K562 (cell line): ENCODE data around the gene STAT6. TPM values are rescaled to one million over a fixed set of nuclear protein-coding genes. Genes with fewer than 3 reads are reported as not detected.

ENCODE experiments used
- BCLAF1 ChIP-seq, 2 experiments: fragments of 450-650 bp in 1 of 2; IDR thresholded peaks; 2 replicates each; pipeline ENCODE4 v1.6.1; 2011 to 2017; ENCODE audit warnings: low read depth in 2 of 2, antibody characterized with exemption in 1 of 2, borderline replicate concordance in 1 of 2, low read length in 1 of 2, mild to moderate bottlenecking in 1 of 2, mixed read lengths in 1 of 2; ENCODE audit not compliant: control insufficient read depth in 1 of 2
- GATAD2B ChIP-seq: fragments of 450-650 bp; IDR thresholded peaks from 2 replicates; pipeline ENCODE4 v1.6.1; 2017; ENCODE audit warnings: mild to moderate bottlenecking, borderline replicate concordance
- HDAC3 ChIP-seq: fragments of 450-650 bp; IDR thresholded peaks from 2 replicates; pipeline ENCODE4 v1.6.1; 2018; ENCODE audit warnings: borderline replicate concordance, mild to moderate bottlenecking, moderate library complexity; ENCODE audit not compliant: partially characterized antibody
- LARP7 ChIP-seq: fragments of 450-650 bp; IDR thresholded peaks from 2 replicates; pipeline ENCODE4 v1.6.1; 2016
- THRAP3 ChIP-seq: fragments of 450-650 bp; IDR thresholded peaks from 2 replicates; pipeline ENCODE4 v1.6.1; 2016; ENCODE audit warnings: mild to moderate bottlenecking, inconsistent platforms, borderline replicate concordance
- ZNF280B ChIP-seq: fragments of 250-450 bp; sonication (Bioruptor Pico); IDR thresholded peaks from 2 replicates; pipeline ENCODE4 v1.5.1; 2021; ENCODE audit warnings: mild to moderate bottlenecking
- ZNF311 ChIP-seq: fragments of 250-450 bp; sonication (Bioruptor Pico); IDR thresholded peaks from 2 replicates; pipeline ENCODE4 v1.4.0; 2020; ENCODE audit warnings: mild to moderate bottlenecking, moderate library complexity
- ZNF583 ChIP-seq: fragments of 250-450 bp; sonication (Bioruptor Pico); IDR thresholded peaks from 2 replicates; pipeline ENCODE4 v1.4.0; 2020
- ZNF717 ChIP-seq: fragments of 250-450 bp; sonication (Bioruptor Pico); IDR thresholded peaks from 2 replicates; pipeline ENCODE4 v1.5.0; 2021
- ZNF79 ChIP-seq: fragments of 250-450 bp; sonication (Bioruptor Pico); IDR thresholded peaks from 2 replicates; pipeline ENCODE4 v1.4.0; 2020; ENCODE audit warnings: low read depth, mild to moderate bottlenecking, moderate library complexity
- polyA plus RNA-seq, 8 experiments: library from polyadenylated mRNA; depleted of rRNA in 4 of 8; stranded (reverse) in 5 of 8; unstranded in 3 of 8; fragments of >200 nt; fragmentation: Nextera tagmentation in 2 of 8; fragmentation: Illumina TruSeq in 1 of 8; extraction: Ambion mirVana in 2 of 8; extraction: Trizol in 1 of 8; gene quantifications; 2 replicates each; pipeline versions ENCODE4 v1.2.1 to v1.2.3, GENCODE V29; 2011 to 2014; ENCODE audit warnings: inconsistent platforms in 1 of 8, missing spikeins in 1 of 8
- total RNA-seq, 7 experiments: library from RNA; depleted of rRNA in 6 of 7; stranded (reverse); fragments of >200 nt in 6 of 7; fragmentation: Illumina TruSeq in 2 of 7; extraction: Trizol in 2 of 7; gene quantifications; 2 replicates each; pipeline versions ENCODE4 v1.2.1 to v1.2.3, GENCODE V29; 2011 to 2021; ENCODE audit warnings: low replicate concordance in 1 of 7
- TF ChIP-seq, protein P1 (sequence below): fragments of 450-650 bp; IDR thresholded peaks from 2 replicates; pipeline ENCODE4 v1.6.1; 2016

Gene STAT6
- total and polyA plus RNA-seq, 9 of the 15 experiments (the other 6 are each of a cell fraction or from before 2014, with no cell fraction given) = 2.4 to 49.5 (median 26.5) TPM

GRCh38 chr12:57046086-57046791 is 64.9 kb downstream of the STAT6 start (continued):
- TF ChIP-seq ZNF717 (no peak), HDAC3 (no peak), BCLAF1 (IDR thresholded peaks at IDR 0.05; ENCODE audit: borderline replicate concordance in 1 of 2, control insufficient read depth in 1 of 2, low read depth in 2 of 2, low read length in 1 of 2) (no peak), ZNF311 (no peak), ZNF280B (CRISPR knock-in tag) (no peak), ZNF79 (CRISPR knock-in tag) (no peak), GATAD2B (no peak), LARP7 (no peak), THRAP3 (no peak), ZNF583 (no peak)
- TF ChIP-seq, protein P1, sequence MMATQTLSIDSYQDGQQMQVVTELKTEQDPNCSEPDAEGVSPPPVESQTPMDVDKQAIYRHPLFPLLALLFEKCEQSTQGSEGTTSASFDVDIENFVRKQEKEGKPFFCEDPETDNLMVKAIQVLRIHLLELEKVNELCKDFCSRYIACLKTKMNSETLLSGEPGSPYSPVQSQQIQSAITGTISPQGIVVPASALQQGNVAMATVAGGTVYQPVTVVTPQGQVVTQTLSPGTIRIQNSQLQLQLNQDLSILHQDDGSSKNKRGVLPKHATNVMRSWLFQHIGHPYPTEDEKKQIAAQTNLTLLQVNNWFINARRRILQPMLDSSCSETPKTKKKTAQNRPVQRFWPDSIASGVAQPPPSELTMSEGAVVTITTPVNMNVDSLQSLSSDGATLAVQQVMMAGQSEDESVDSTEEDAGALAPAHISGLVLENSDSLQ = no peak
